HepG2 (cell line): Measurements from ENCODE around the gene TCF23. TPM values are rescaled to one million over a fixed set of nuclear protein-coding genes. Genes with fewer than 3 reads are reported as not detected.
A peak's percentile ranks its signal among the peaks of the same experiment; 100 is the strongest.

ENCODE experiments used
- DPF2 ChIP-seq: sonication (generic); formaldehyde crosslinking; IDR thresholded peaks from 2 replicates; pipeline ENCODE4 v1.4.0; 2020; ENCODE audit warnings: mild to moderate bottlenecking, low read depth, missing genetic modification reagents, borderline replicate concordance
- ELF4 ChIP-seq: sonication (generic); formaldehyde crosslinking; IDR thresholded peaks from 2 replicates; pipeline ENCODE4 v1.5.0; 2020; ENCODE audit warnings: missing genetic modification reagents, mild to moderate bottlenecking, moderate library complexity, borderline replicate concordance
- GFI1 ChIP-seq: sonication (generic); formaldehyde crosslinking; IDR thresholded peaks from 2 replicates; pipeline ENCODE4 v1.5.0; 2020; ENCODE audit warnings: missing genetic modification reagents, mild to moderate bottlenecking, borderline replicate concordance
- JUND ChIP-seq: sonication (generic); formaldehyde crosslinking; IDR thresholded peaks from 2 replicates; pipeline ENCODE4 v1.8.0; 2022; ENCODE audit warnings: mild to moderate bottlenecking, missing genetic modification reagents
- KAT2B ChIP-seq: fragments of 150-350 bp; IDR thresholded peaks from 2 replicates; pipeline ENCODE4 v1.6.1; 2014; ENCODE audit warnings: low read depth, low read length, borderline replicate concordance
- KDM3A ChIP-seq: IDR thresholded peaks from 2 replicates; pipeline ENCODE4 v1.6.1; 2018; ENCODE audit warnings: low read depth, missing compliant biosample characterization
- KMT2A ChIP-seq: sonication (generic); formaldehyde crosslinking; IDR thresholded peaks from 2 replicates; pipeline ENCODE4 v1.4.0; 2020; ENCODE audit warnings: missing genetic modification reagents
- NCOA5 ChIP-seq: sonication (generic); formaldehyde crosslinking; IDR thresholded peaks from 2 replicates; pipeline ENCODE4 v1.4.0; 2020; ENCODE audit warnings: missing genetic modification reagents
- NR2F2 ChIP-seq: IDR thresholded peaks from 2 replicates; pipeline ENCODE4 v1.6.1; 2012; ENCODE audit warnings: low read depth, inconsistent platforms, borderline replicate concordance
- PAF1 ChIP-seq: IDR thresholded peaks from 2 replicates; pipeline ENCODE4 v1.6.1; 2016; ENCODE audit warnings: missing genetic modification reagents, missing compliant biosample characterization
- RFXAP ChIP-seq: sonication (generic); formaldehyde crosslinking; IDR thresholded peaks from 2 replicates; pipeline ENCODE4 v1.4.0; 2020; ENCODE audit warnings: missing genetic modification reagents, borderline replicate concordance
- TOE1 ChIP-seq: sonication (generic); formaldehyde crosslinking; IDR thresholded peaks from 2 replicates; pipeline ENCODE4 v1.4.0; 2020; ENCODE audit warnings: mild to moderate bottlenecking, missing genetic modification reagents
- ZNF263 ChIP-seq: sonication (generic); formaldehyde crosslinking; IDR thresholded peaks from 2 replicates; pipeline ENCODE4 v1.4.0; 2020; ENCODE audit warnings: missing genetic modification reagents
- ZNF335 ChIP-seq: sonication (generic); formaldehyde crosslinking; IDR thresholded peaks from 2 replicates; pipeline ENCODE4 v1.4.0; 2020; ENCODE audit warnings: missing genetic modification reagents
- ZNF431 ChIP-seq: sonication (generic); formaldehyde crosslinking; IDR thresholded peaks from 2 replicates; pipeline ENCODE4 v1.9.0; 2022; ENCODE audit warnings: missing genetic modification reagents, low read depth, mild to moderate bottlenecking, borderline replicate concordance
- ZNF607 ChIP-seq: sonication (generic); formaldehyde crosslinking; IDR thresholded peaks from 2 replicates; pipeline ENCODE4 v1.5.1; 2020; ENCODE audit warnings: missing genetic modification reagents, mild to moderate bottlenecking, borderline replicate concordance
- polyA plus RNA-seq, 8 experiments: library from polyadenylated mRNA; depleted of rRNA in 3 of 8; stranded (reverse) in 7 of 8; unstranded in 1 of 8; fragments of >200 nt; fragmentation: Illumina TruSeq in 4 of 8; extraction: Trizol in 4 of 8; gene quantifications; 2 replicates each; pipeline versions ENCODE4 v1.2.1 to v1.2.3, GENCODE V29; 2011 to 2016; ENCODE audit warnings: low read depth in 4 of 8, missing spikeins in 1 of 8, mixed read lengths in 1 of 8; ENCODE audit not compliant: insufficient read depth in 1 of 8
- total RNA-seq, 5 experiments: library from RNA; depleted of rRNA; stranded (reverse); fragments of >200 nt; fragmentation: Illumina TruSeq; extraction: Trizol; gene quantifications; 2 replicates each; pipeline ENCODE4 v1.2.3, GENCODE V29; 2016; ENCODE audit warnings: low read depth in 1 of 5
- TF ChIP-seq, protein P1 (sequence below): sonication (generic); formaldehyde crosslinking; IDR thresholded peaks from 2 replicates; pipeline ENCODE4 v1.4.0; 2020; ENCODE audit warnings: missing genetic modification reagents
- TF ChIP-seq, protein P2 (sequence below): sonication (generic); formaldehyde crosslinking; IDR thresholded peaks from 2 replicates; pipeline ENCODE4 v1.4.0; 2020; ENCODE audit warnings: missing genetic modification reagents
- TF ChIP-seq, protein P3 (sequence below): sonication (generic); formaldehyde crosslinking; IDR thresholded peaks from 2 replicates; pipeline ENCODE4 v1.4.0; 2020; ENCODE audit warnings: missing genetic modification reagents, borderline replicate concordance

TCF23 gene
- total and polyA plus RNA-seq, 2 of the 13 experiments (the other 11 are each of a cell fraction or from before 2014, with no cell fraction given) = 0.02 to 1.4 TPM

DNA sequence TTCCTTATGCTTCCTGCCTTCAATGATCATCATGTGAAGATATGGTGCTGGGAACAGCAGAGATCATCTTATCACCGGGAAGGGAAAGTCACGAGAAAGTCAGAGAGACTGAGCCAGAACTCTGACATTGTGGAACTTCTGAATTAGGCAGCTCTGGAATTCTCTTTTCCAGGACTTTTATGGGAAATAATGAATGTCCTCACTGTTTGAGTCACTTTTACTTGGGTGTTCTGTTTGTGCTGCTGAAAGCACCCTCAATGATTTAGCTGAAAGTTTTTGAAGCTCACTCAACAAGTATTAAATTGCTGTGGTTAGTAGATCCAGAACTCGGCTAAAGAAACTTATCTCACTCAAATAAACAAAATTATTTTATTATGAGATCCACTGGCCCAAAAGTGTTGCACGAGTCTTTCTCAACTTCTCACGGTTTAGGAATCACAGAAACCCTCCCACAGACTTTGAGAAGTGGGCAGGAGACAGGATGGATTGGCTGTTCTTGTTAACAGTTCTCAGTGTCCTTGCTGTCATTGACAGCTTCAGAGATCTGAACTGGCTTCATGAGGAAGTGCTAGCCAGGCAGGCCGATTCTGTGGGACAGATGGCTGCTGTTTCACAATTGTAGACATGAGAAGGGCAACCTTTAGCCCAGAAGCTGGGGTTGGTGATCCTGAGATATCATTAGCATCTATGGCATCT lies 36.7 kb downstream of the TCF23 start (continued):
- no peak for TF ChIP-seq ZNF263 (CRISPR knock-in tag)
- no peak for TF ChIP-seq KAT2B
- TF ChIP-seq ELF4 = no peak; the same call in 1 of the 2 replicates
- TF ChIP-seq GFI1 (CRISPR knock-in tag) = no peak
- no peak for TF ChIP-seq JUND (CRISPR knock-in tag)
- no peak for TF ChIP-seq ZNF431 (CRISPR knock-in tag)
- TF ChIP-seq, protein P1, sequence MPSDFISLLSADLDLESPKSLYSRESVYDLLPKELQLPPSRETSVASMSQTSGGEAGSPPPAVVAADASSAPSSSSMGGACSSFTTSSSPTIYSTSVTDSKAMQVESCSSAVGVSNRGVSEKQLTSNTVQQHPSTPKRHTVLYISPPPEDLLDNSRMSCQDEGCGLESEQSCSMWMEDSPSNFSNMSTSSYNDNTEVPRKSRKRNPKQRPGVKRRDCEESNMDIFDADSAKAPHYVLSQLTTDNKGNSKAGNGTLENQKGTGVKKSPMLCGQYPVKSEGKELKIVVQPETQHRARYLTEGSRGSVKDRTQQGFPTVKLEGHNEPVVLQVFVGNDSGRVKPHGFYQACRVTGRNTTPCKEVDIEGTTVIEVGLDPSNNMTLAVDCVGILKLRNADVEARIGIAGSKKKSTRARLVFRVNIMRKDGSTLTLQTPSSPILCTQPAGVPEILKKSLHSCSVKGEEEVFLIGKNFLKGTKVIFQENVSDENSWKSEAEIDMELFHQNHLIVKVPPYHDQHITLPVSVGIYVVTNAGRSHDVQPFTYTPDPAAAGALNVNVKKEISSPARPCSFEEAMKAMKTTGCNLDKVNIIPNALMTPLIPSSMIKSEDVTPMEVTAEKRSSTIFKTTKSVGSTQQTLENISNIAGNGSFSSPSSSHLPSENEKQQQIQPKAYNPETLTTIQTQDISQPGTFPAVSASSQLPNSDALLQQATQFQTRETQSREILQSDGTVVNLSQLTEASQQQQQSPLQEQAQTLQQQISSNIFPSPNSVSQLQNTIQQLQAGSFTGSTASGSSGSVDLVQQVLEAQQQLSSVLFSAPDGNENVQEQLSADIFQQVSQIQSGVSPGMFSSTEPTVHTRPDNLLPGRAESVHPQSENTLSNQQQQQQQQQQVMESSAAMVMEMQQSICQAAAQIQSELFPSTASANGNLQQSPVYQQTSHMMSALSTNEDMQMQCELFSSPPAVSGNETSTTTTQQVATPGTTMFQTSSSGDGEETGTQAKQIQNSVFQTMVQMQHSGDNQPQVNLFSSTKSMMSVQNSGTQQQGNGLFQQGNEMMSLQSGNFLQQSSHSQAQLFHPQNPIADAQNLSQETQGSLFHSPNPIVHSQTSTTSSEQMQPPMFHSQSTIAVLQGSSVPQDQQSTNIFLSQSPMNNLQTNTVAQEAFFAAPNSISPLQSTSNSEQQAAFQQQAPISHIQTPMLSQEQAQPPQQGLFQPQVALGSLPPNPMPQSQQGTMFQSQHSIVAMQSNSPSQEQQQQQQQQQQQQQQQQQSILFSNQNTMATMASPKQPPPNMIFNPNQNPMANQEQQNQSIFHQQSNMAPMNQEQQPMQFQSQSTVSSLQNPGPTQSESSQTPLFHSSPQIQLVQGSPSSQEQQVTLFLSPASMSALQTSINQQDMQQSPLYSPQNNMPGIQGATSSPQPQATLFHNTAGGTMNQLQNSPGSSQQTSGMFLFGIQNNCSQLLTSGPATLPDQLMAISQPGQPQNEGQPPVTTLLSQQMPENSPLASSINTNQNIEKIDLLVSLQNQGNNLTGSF = no peak
- TF ChIP-seq RFXAP (CRISPR knock-in tag) = no peak
- peak; percentile 57; the same call in 1 of the 2 replicates for TF ChIP-seq ZNF607 (CRISPR knock-in tag)
- TF ChIP-seq ZNF335 = peak; percentile 62; the same call in 1 of the 2 replicates
- TF ChIP-seq KMT2A = 0 out of 2 replicates have a peak, but pooled peaks have one; percentile 43
- TF ChIP-seq DPF2 (CRISPR knock-in tag) = no peak
- no peak for TF ChIP-seq NCOA5 (CRISPR knock-in tag)
- TF ChIP-seq, protein P2, sequence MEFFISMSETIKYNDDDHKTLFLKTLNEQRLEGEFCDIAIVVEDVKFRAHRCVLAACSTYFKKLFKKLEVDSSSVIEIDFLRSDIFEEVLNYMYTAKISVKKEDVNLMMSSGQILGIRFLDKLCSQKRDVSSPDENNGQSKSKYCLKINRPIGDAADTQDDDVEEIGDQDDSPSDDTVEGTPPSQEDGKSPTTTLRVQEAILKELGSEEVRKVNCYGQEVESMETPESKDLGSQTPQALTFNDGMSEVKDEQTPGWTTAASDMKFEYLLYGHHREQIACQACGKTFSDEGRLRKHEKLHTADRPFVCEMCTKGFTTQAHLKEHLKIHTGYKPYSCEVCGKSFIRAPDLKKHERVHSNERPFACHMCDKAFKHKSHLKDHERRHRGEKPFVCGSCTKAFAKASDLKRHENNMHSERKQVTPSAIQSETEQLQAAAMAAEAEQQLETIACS (CRISPR knock-in tag) = no peak
- TF ChIP-seq, protein P3, sequence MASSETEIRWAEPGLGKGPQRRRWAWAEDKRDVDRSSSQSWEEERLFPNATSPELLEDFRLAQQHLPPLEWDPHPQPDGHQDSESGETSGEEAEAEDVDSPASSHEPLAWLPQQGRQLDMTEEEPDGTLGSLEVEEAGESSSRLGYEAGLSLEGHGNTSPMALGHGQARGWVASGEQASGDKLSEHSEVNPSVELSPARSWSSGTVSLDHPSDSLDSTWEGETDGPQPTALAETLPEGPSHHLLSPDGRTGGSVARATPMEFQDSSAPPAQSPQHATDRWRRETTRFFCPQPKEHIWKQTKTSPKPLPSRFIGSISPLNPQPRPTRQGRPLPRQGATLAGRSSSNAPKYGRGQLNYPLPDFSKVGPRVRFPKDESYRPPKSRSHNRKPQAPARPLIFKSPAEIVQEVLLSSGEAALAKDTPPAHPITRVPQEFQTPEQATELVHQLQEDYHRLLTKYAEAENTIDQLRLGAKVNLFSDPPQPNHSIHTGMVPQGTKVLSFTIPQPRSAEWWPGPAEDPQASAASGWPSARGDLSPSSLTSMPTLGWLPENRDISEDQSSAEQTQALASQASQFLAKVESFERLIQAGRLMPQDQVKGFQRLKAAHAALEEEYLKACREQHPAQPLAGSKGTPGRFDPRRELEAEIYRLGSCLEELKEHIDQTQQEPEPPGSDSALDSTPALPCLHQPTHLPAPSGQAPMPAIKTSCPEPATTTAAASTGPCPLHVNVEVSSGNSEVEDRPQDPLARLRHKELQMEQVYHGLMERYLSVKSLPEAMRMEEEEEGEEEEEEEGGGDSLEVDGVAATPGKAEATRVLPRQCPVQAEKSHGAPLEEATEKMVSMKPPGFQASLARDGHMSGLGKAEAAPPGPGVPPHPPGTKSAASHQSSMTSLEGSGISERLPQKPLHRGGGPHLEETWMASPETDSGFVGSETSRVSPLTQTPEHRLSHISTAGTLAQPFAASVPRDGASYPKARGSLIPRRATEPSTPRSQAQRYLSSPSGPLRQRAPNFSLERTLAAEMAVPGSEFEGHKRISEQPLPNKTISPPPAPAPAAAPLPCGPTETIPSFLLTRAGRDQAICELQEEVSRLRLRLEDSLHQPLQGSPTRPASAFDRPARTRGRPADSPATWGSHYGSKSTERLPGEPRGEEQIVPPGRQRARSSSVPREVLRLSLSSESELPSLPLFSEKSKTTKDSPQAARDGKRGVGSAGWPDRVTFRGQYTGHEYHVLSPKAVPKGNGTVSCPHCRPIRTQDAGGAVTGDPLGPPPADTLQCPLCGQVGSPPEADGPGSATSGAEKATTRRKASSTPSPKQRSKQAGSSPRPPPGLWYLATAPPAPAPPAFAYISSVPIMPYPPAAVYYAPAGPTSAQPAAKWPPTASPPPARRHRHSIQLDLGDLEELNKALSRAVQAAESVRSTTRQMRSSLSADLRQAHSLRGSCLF = no peak
- TF ChIP-seq NR2F2 = no peak
- no peak for TF ChIP-seq PAF1 (CRISPR knock-in tag)
- no peak for TF ChIP-seq TOE1 (CRISPR knock-in tag)
- no peak for TF ChIP-seq KDM3A (CRISPR knock-in tag)
